Calu3 (cell line): ENCODE measurements around the gene RFT1. TPM values are rescaled to one million over a fixed set of nuclear protein-coding genes. Genes with fewer than 3 reads are reported as not detected.

ENCODE experiments used
- BruUV-seq: library from RNA; stranded (reverse); fragments of 400-500 nt; replicated peaks from 2 replicates; lab custom pipeline; 2021; lab: Mats Ljungman, UMichigan
- CTCF ChIA-PET: fragments of 300-600 bp; sonication (Branson Sonifier 250); formaldehyde crosslinking; loops from one replicate; lab custom pipeline; 2022; ENCODE audit warnings: antibody characterized with exemption; lab: Charles Lee
- DNase-seq: peaks from one replicate; pipeline ENCODE4 v3.0.0; 2022
- H3K27ac Mint-ChIP-seq: one replicate; pipeline ENCODE4 v1.8.0; 2022; ENCODE audit warnings: mixed read lengths; ENCODE audit not compliant: unreplicated experiment
- H3K27me3 Mint-ChIP-seq: one replicate; pipeline ENCODE4 v1.8.0; 2022; ENCODE audit warnings: mixed read lengths; ENCODE audit not compliant: unreplicated experiment
- H3K36me3 Mint-ChIP-seq: one replicate; pipeline ENCODE4 v1.8.0; 2022; ENCODE audit warnings: mild to moderate bottlenecking, moderate library complexity, mixed read lengths; ENCODE audit not compliant: insufficient read depth, unreplicated experiment
- H3K4me1 Mint-ChIP-seq: one replicate; pipeline ENCODE4 v1.8.0; 2022; ENCODE audit warnings: mild to moderate bottlenecking, low read depth, mixed read lengths; ENCODE audit not compliant: unreplicated experiment
- H3K4me3 Mint-ChIP-seq: one replicate; pipeline ENCODE4 v1.8.0; 2022; ENCODE audit warnings: mild to moderate bottlenecking, low read depth, moderate library complexity, mixed read lengths; ENCODE audit not compliant: unreplicated experiment
- H3K9me3 Mint-ChIP-seq: one replicate; pipeline ENCODE4 v1.8.0; 2022; ENCODE audit warnings: low read depth, mixed read lengths; ENCODE audit not compliant: unreplicated experiment
- intact Hi-C: fragments of 100-400 bp; cut with micrococcal nuclease; formaldehyde crosslinking; loops from one replicate; pipeline ENCODE4 v1.10.0; 2022; ENCODE audit not compliant: unreplicated experiment
- total RNA-seq: library from RNA; stranded (reverse); gene quantifications from 2 replicates; pipeline ENCODE4 v1.2.3, GENCODE V29; 2022
- TF ChIP-seq, protein P1 (sequence below): fragments of 200-600 bp; IDR thresholded peaks from one replicate; pipeline ENCODE4 v1.8.0; 2022; ENCODE audit warnings: antibody characterized with exemption; ENCODE audit not compliant: unreplicated experiment

RFT1 gene
- total RNA-seq, 1 experiment from 2014 or later: 35.0 TPM

DNA sequence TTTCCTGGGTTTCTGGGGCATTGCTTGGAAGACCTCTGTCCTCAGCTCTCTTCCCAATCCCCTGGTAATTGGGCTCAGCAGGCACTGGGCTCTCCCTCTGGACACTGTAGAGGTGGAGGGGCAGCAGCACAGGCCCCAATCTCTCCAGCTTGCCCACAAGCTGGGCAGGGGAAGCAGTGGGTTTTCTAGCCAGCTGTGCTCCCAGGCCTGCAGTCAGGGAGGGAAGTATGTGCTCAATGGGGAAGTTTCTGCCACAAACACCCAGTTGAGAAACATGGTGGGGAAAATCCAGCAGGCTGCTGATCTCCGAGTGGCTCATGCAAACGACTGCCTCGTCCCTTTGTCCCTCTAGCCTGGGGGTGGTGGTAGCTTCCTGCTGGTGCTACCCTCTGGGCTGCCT is 12.8 kb upstream of the RFT1 start:
- CTCF ChIA-PET: no interaction called here
- TF ChIP-seq, protein P1, sequence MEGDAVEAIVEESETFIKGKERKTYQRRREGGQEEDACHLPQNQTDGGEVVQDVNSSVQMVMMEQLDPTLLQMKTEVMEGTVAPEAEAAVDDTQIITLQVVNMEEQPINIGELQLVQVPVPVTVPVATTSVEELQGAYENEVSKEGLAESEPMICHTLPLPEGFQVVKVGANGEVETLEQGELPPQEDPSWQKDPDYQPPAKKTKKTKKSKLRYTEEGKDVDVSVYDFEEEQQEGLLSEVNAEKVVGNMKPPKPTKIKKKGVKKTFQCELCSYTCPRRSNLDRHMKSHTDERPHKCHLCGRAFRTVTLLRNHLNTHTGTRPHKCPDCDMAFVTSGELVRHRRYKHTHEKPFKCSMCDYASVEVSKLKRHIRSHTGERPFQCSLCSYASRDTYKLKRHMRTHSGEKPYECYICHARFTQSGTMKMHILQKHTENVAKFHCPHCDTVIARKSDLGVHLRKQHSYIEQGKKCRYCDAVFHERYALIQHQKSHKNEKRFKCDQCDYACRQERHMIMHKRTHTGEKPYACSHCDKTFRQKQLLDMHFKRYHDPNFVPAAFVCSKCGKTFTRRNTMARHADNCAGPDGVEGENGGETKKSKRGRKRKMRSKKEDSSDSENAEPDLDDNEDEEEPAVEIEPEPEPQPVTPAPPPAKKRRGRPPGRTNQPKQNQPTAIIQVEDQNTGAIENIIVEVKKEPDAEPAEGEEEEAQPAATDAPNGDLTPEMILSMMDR: no peak
- H3K27me3 Mint-ChIP-seq: no peaks in the 10 kb centered on the region
- no peaks in the 10 kb centered on the region for H3K36me3 Mint-ChIP-seq
- H3K27ac Mint-ChIP-seq: no peak overlapping the region
- H3K9me3 Mint-ChIP-seq: no peaks in the 10 kb centered on the region
- intact Hi-C loops: no loop called here
- DNase-seq: no peak
- H3K4me1 Mint-ChIP-seq: peaks cover 15% of the 10 kb centered on the region
- H3K4me3 Mint-ChIP-seq: no peak overlapping the region
- BruUV-seq: no TSS peak

DNA sequence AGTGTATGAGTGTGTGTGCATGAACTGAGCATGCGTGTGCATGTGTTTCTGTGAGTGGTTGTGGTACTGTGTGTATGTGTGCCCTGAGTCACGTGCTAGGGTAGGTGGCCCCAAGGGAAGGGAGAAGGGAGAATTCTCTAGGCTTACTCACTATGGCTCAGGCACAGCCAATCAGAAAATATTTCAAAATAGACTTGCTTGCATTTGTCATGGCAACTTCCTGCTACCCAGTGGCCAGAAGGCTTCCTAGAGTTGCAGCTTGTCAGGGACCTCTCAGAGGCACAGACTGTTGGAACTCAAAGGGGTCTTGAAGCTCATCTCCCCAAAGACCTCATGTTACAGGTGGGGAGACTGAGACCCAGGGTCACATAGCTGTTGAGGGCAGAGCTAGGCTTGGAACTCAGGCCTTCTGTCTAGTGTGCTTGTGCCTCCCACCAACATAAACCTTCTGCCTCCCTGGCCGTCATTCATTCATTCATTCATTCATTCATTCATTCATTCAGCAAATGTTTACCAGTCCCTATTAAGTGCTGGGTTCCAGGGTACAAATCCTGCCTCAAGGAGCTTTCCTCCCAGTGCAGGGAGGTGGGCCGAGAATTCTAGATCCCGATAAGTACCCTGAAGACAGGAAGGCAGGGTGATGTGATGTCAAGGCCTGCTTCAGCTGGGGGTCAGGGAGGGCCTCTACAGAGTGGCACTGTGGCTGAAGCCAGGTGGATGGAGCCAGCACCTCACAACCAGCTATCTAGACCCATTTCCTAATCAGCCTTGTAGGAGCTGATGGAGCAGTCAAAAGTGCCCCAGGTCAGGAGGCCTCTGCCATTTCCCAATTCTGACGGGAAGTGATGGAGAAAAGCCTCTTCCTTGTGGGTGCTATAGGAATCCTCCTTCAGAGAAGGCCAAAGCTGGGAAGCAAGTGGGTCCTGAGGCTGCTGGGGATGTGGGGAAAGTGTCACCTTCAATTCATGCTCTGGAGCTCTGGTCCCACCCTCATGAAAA is 10.9 kb upstream of the RFT1 start:
- intact Hi-C loops: no loop called here
- CTCF ChIA-PET: no interaction called here
- no TSS peak for BruUV-seq
- no peaks in the 10 kb centered on the region for H3K36me3 Mint-ChIP-seq
- TF ChIP-seq, protein P1: no peak
- H3K4me3 Mint-ChIP-seq: no peak overlapping the region
- H3K9me3 Mint-ChIP-seq: no peaks in the 10 kb centered on the region
- H3K4me1 Mint-ChIP-seq: peaks cover 14% of the 10 kb centered on the region
- no peak overlapping the region for H3K27ac Mint-ChIP-seq
- DNase-seq: no peak
- no peaks in the 10 kb centered on the region for H3K27me3 Mint-ChIP-seq

DNA sequence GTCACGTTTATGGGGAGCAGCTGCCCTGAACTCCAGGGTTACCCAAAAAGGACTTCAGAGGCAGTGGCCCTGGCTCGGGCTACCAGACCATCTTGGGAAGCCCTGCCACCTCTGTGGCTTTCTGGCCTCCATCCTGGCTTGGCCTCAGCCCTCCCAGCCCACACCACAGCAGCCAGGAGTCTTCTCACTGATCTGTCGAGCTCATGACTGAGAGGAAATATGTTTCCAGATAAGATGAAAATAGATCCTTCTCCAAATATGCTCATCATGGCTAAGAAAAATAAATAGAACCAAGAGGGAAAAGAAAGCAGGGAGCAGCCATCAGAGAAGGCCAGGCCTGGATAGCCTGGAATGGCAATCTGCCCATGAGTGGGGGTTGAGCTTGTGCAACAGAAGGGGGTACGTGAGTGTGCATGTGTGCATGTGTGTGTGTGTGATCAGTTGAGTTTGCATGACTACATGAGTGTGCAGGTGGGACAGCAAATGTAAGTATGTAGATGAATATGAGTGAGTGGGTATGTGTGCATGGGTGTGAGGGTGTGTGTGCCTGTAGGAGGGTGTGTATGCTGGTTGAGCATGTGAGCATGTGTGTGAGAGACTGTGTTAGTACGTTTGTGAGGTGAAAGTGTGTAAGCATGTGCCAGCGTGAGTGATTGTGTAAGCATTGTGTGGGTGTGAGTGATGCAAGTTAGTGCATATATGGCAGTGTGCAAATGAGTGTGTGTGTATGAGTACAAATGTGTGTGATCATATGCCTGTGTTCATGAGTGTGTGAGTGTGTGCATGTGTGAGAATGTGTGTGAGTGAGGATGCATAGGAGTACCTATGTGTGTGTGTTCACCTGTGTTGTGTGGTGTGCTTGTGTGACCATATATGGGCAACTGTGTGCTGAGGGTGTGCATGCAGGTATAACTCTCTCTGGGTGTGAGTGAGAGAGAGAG is 9.9 kb upstream of the RFT1 start:
- intact Hi-C loops: no loop called here
- BruUV-seq: no TSS peak
- no peak for DNase-seq
- no peak overlapping the region for H3K27ac Mint-ChIP-seq
- CTCF ChIA-PET: no interaction called here
- TF ChIP-seq, protein P1: no peak
- H3K27me3 Mint-ChIP-seq: no peaks in the 10 kb centered on the region
- H3K4me3 Mint-ChIP-seq: no peak overlapping the region
- H3K36me3 Mint-ChIP-seq: no peaks in the 10 kb centered on the region
- H3K4me1 Mint-ChIP-seq: peaks cover 5% of the 10 kb centered on the region
- H3K9me3 Mint-ChIP-seq: no peaks in the 10 kb centered on the region

DNA sequence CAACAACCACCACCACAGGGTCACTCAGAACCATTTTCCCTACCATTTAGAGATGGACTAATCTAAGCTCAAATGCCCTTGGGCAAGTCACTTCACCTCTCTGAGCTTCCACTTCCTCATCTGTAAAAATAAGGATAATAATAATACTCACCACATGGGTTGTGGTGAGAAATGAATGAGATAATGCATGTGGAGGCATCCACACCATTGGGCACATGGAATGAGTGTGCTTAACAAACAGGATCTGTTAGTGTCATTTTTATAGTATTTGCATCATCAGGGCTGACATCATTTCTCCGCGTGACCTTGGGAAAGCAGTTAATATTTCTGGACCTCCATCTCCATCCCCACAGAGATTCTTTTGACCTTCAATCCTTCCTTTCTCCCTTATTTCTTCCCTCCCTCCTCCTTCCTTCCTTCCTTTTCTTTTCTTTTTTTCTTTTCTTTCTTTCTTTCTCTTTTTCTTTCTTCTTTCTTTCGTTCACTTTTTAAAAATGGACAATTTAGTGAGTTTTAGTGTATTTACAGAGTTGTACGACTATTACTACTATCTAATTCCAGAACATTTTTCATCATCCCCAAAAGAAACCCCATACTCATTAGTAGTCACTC is 7.7 kb upstream of the RFT1 start:
- no peaks in the 10 kb centered on the region for H3K27me3 Mint-ChIP-seq
- H3K36me3 Mint-ChIP-seq: no peaks in the 10 kb centered on the region
- TF ChIP-seq, protein P1: no peak
- H3K27ac Mint-ChIP-seq: no peak overlapping the region
- H3K4me3 Mint-ChIP-seq: no peak overlapping the region
- H3K4me1 Mint-ChIP-seq: no peaks in the 10 kb centered on the region
- intact Hi-C loops: no loop called here
- no TSS peak for BruUV-seq
- no peaks in the 10 kb centered on the region for H3K9me3 Mint-ChIP-seq
- CTCF ChIA-PET: no interaction called here
- no peak for DNase-seq
